ENCODE results near the gene GALNT7.

DNA sequence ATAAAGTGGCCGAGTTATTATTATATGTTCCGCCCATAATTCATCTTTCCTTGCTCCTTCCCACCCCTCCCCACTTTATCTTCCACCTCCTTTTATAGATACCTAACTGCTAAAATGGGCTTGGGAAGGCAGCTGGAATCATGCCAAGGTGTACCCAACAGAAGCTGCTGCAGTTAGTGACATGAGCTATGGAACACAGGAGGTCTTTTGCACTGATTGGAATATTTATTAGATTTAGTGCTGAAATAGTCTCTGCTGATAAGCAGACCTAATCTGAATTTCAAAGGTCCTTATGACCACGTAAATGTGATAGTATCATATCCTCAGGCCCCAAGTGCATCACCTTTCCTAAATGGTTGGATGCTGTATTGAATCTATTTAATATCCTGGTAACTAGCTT is 100.7 kb downstream of the GALNT7 start:
- TF ChIP-seq, protein P1, sequence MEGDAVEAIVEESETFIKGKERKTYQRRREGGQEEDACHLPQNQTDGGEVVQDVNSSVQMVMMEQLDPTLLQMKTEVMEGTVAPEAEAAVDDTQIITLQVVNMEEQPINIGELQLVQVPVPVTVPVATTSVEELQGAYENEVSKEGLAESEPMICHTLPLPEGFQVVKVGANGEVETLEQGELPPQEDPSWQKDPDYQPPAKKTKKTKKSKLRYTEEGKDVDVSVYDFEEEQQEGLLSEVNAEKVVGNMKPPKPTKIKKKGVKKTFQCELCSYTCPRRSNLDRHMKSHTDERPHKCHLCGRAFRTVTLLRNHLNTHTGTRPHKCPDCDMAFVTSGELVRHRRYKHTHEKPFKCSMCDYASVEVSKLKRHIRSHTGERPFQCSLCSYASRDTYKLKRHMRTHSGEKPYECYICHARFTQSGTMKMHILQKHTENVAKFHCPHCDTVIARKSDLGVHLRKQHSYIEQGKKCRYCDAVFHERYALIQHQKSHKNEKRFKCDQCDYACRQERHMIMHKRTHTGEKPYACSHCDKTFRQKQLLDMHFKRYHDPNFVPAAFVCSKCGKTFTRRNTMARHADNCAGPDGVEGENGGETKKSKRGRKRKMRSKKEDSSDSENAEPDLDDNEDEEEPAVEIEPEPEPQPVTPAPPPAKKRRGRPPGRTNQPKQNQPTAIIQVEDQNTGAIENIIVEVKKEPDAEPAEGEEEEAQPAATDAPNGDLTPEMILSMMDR (IDR thresholded peaks at IDR 0.05): no peak
- no peak for TF ChIP-seq EP300 (IDR thresholded peaks at IDR 0.05)
- TF ChIP-seq POLR2A (IDR thresholded peaks at IDR 0.05): no peak

Measured in ovary (tissue), 3 donors.